Mucosa of stomach (tissue), 1 donor: ENCODE data around the gene LAX1.

Source experiments
- H3K27me3 ChIP-seq: one replicate; pipeline ENCODE4 v1.7.0; 2013; ENCODE audit warnings: mild to moderate bottlenecking, low read length; ENCODE audit not compliant: control insufficient read depth, insufficient read depth
- H3K36me3 ChIP-seq: one replicate; pipeline ENCODE4 v1.7.0; 2013; ENCODE audit warnings: low read length; ENCODE audit not compliant: control insufficient read depth, insufficient read depth
- H3K4me1 ChIP-seq: one replicate; pipeline ENCODE4 v1.7.0; 2013; ENCODE audit warnings: mild to moderate bottlenecking, low read length; ENCODE audit not compliant: control insufficient read depth, insufficient read depth
- H3K4me3 ChIP-seq: one replicate; pipeline ENCODE4 v1.7.0; 2013; ENCODE audit warnings: low read length
- H3K9ac ChIP-seq: one replicate; pipeline ENCODE4 v1.7.0; 2013; ENCODE audit warnings: mild to moderate bottlenecking, low read length, moderate library complexity
- H3K9me3 ChIP-seq: one replicate; pipeline ENCODE4 v1.7.0; 2013; ENCODE audit warnings: mild to moderate bottlenecking, low read length, moderate library complexity; ENCODE audit not compliant: control insufficient read depth
- donor health status: Pancreatic carcinoma.

Gene LAX1

GRCh38 chr1:203765029-203765837 lies at the start of gene LAX1:
Gene LAX1, plus strand, starts transcription at chr1:203765183. Its CDS starts 383 bp downstream, at chr1:203765566.
- Histone ChIP-seq H3K4me1 (peaks cover 7% of the 10 kb centered on the region), H3K9me3 (no peaks in the 10 kb centered on the region), H3K27me3 (no peaks in the 10 kb centered on the region), H3K4me3 (no peak within 1 kb of the TSS), H3K36me3 (no peaks in the 10 kb centered on the region), H3K9ac (no peak within 1 kb of the TSS)

- H3K4me3 ChIP-seq, result no peak overlapping the region
- H3K27me3 ChIP-seq, result no peaks in the 10 kb centered on the region
- H3K36me3 ChIP-seq, result peaks cover 9% of the 10 kb centered on the region
- H3K9ac ChIP-seq, result no peak overlapping the region
- no peaks in the 10 kb centered on the region for H3K4me1 ChIP-seq
- H3K9me3 ChIP-seq, result no peaks in the 10 kb centered on the region
Observed at GRCh38 chr1:203717120-203717519, 47.9 kb upstream of the LAX1 start.

- Histone ChIP-seq H3K36me3 (peaks cover 9% of the 10 kb centered on the region), H3K4me3 (no peak overlapping the region), H3K9me3 (no peaks in the 10 kb centered on the region), H3K9ac (no peak overlapping the region), H3K27me3 (no peaks in the 10 kb centered on the region), H3K4me1 (no peaks in the 10 kb centered on the region)
Observed at GRCh38 chr1:203720242-203720641, 44.7 kb upstream of the LAX1 start.

GRCh38 chr1:203722909-203723308 lies 42.1 kb upstream of the LAX1 start:
- H3K36me3 ChIP-seq, result peaks cover 9% of the 10 kb centered on the region

GRCh38 chr1:203726417-203726867 lies 38.5 kb upstream of the LAX1 start:
- no peak overlapping the region for H3K9ac ChIP-seq
- H3K36me3 ChIP-seq, result no peaks in the 10 kb centered on the region
- no peaks in the 10 kb centered on the region for H3K27me3 ChIP-seq
- H3K4me1 ChIP-seq, result no peaks in the 10 kb centered on the region
- no peaks in the 10 kb centered on the region for H3K9me3 ChIP-seq
- no peak overlapping the region for H3K4me3 ChIP-seq

More at GRCh38 chr1:203722909-203723308, 42.1 kb upstream of the LAX1 start:
- Histone ChIP-seq H3K4me3 (no peak overlapping the region), H3K9ac (no peak overlapping the region), H3K9me3 (no peaks in the 10 kb centered on the region), H3K4me1 (no peaks in the 10 kb centered on the region), H3K27me3 (no peaks in the 10 kb centered on the region)

GRCh38 chr1:203733009-203733863 lies 31.7 kb upstream of the LAX1 start:
- Histone ChIP-seq H3K9ac (no peak overlapping the region), H3K9me3 (no peaks in the 10 kb centered on the region), H3K27me3 (no peaks in the 10 kb centered on the region), H3K4me1 (no peaks in the 10 kb centered on the region), H3K4me3 (no peak overlapping the region), H3K36me3 (no peaks in the 10 kb centered on the region)

- Histone ChIP-seq H3K27me3 (no peaks in the 10 kb centered on the region), H3K9me3 (no peaks in the 10 kb centered on the region), H3K9ac (no peak overlapping the region), H3K4me1 (no peaks in the 10 kb centered on the region), H3K36me3 (no peaks in the 10 kb centered on the region), H3K4me3 (no peak overlapping the region)
Observed at GRCh38 chr1:203742436-203742835, 22.5 kb upstream of the LAX1 start.

GRCh38 chr1:203743091-203743571 lies 21.9 kb upstream of the LAX1 start:
- Histone ChIP-seq H3K4me1 (no peaks in the 10 kb centered on the region), H3K9ac (no peak overlapping the region), H3K36me3 (no peaks in the 10 kb centered on the region), H3K4me3 (no peak overlapping the region), H3K9me3 (no peaks in the 10 kb centered on the region), H3K27me3 (no peaks in the 10 kb centered on the region)

- Histone ChIP-seq H3K9ac (no peak overlapping the region), H3K4me3 (no peak overlapping the region), H3K9me3 (no peaks in the 10 kb centered on the region)
Observed at GRCh38 chr1:203744075-203744972, 20.7 kb upstream of the LAX1 start.

GRCh38 chr1:203746281-203746680 lies 18.7 kb upstream of the LAX1 start:
- Histone ChIP-seq H3K36me3 (no peaks in the 10 kb centered on the region), H3K4me1 (peaks cover 2% of the 10 kb centered on the region), H3K27me3 (no peaks in the 10 kb centered on the region), H3K9ac (no peak overlapping the region), H3K9me3 (no peaks in the 10 kb centered on the region), H3K4me3 (no peak overlapping the region)

More at GRCh38 chr1:203744075-203744972, 20.7 kb upstream of the LAX1 start:
- H3K36me3 ChIP-seq, result no peaks in the 10 kb centered on the region
- H3K27me3 ChIP-seq, result no peaks in the 10 kb centered on the region
- no peaks in the 10 kb centered on the region for H3K4me1 ChIP-seq

- no peaks in the 10 kb centered on the region for H3K36me3 ChIP-seq
- no peaks in the 10 kb centered on the region for H3K27me3 ChIP-seq
- peaks cover 4% of the 10 kb centered on the region for H3K4me1 ChIP-seq
- H3K9me3 ChIP-seq, result no peaks in the 10 kb centered on the region
- H3K9ac ChIP-seq, result no peak overlapping the region
- no peak overlapping the region for H3K4me3 ChIP-seq
Observed at GRCh38 chr1:203751051-203751450, 13.9 kb upstream of the LAX1 start.
